ENCODE data around the gene CFAP161. TPM values are rescaled to one million over a fixed set of nuclear protein-coding genes. Genes with fewer than 3 reads are reported as not detected.

The CFAP161 gene
- total RNA-seq, 5 donors from 2014 or later (not counting 1 experiment from before 2014, with no cell fraction given) = 0.35 TPM; not detected in 4

DNA sequence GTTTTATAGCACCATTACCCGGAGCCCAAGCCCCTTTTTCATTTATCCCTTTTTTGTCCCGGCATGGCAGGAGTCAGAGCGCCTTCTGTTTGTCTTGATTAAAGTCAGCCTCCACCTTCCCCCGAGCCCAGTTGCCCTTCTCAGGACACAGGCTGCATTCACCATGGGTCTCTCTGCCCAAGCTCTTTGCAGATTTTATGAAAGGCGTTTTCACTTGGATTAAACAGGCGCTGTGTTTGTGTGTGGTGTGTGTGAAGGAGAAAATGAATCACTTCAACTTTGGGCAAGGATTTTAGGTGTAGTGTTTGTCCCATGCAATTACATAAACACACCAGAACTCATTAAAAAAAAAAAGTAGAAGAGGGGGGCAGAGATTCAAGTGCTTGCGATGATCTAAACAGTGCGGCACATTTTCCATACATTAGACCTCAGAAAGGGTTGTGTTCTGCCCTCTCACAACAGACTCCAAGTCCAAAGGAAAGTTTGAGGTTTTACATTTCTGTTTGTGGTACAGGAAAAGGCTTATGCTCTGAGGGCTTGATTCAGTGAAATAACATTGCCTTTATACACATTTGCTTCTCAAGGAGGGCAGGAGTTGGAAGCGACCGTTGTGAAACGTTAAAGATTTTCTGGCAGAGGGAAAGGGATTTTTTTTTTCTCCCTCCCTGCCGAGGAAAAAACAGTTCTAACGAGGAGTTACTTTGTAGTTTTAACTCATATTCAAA lies 48.1 kb downstream of the CFAP161 start:
- H3K9me3 ChIP-seq = no peaks in the 10 kb centered on the region
- DNase-seq = no peak
- no peaks in the 10 kb centered on the region for H3K9me3 Mint-ChIP-seq
- H3K27ac Mint-ChIP-seq = no peak overlapping the region
- peaks cover 0 to 38% (median 11%) of the 10 kb centered on the region in 3 donors for H3K4me1 Mint-ChIP-seq
- H3K4me3 ChIP-seq (ENCODE audit: control insufficient read depth in 1 of 2, extremely low read depth in 1 of 2, low read length in 1 of 2) = no peak overlapping the region
- H3K27me3 ChIP-seq (replicated peaks in 1 of 2; ENCODE audit: control insufficient read depth in 2 of 2, extremely low read depth in 1 of 2, insufficient read depth in 2 of 2, low read length in 1 of 2) = peaks cover 0 to 20% of the 10 kb centered on the region in 2 experiments
- no peaks in the 10 kb centered on the region for H3K36me3 Mint-ChIP-seq
- no peaks in the 10 kb centered on the region for H3K36me3 ChIP-seq (ENCODE audit: control insufficient read depth in 2 of 2, extremely low read depth in 1 of 2, insufficient read depth in 1 of 2, low read length in 1 of 2)
- peaks cover 34 to 38% of the 10 kb centered on the region in 2 donors for H3K27me3 Mint-ChIP-seq
- CTCF ChIA-PET = no interaction called here
- POLR2A ChIA-PET = no interaction called here
- H3K4me1 ChIP-seq (ENCODE audit: control insufficient read depth in 1 of 2, extremely low read depth in 1 of 2, insufficient read depth in 2 of 2, low read length in 2 of 2) = no peaks in the 10 kb centered on the region
- WGBS (ENCODE audit: insufficient coverage) = 87% methylated on average over 3 of the region's 13 CpGs
- H3K27ac ChIP-seq (ENCODE audit: low read length) = no peak overlapping the region
- ATAC-seq (replicated peaks in 1 of 4) = no peak
- peak overlapping the region in 1 of 3 donors; percentile 27 for H3K4me3 Mint-ChIP-seq

DNA sequence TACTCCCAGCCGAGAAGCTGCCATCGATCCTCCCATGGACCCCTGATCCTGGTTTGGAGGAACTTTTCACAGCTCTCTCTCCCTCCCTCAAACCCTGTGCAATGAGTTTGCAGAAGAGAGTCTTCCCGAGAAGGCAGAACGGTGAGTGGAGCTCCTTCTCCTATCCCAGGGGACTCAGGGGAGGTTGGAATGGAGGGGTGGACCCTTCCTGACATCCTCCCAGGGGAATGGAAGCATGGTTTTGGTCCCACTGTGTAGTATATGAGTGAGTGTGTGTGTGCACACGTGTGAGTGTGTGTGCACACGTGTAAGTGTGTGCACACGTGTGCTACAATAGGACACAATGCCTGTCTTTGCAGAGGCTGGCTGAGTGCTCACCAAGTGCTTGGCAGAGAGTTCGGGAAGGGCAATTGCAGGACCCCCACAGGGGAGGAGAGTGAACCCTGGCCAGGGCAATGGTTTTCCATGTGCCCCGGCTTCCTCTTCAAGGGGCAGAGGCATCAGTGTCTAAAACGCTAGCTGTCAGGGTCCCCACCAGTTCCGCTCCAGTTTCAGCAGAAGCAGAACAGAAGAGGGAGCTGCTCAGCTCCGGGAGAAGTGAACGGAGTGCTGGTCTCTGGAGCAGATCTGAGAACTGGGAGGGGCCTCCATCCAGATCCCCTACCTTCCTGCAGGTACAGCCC lies 48.8 kb downstream of the CFAP161 start:
- 34% methylated on average over 9 of the region's 13 CpGs for WGBS (ENCODE audit: insufficient coverage)
- H3K9me3 Mint-ChIP-seq = no peaks in the 10 kb centered on the region
- Histone ChIP-seq H3K36me3 (ENCODE audit: control insufficient read depth in 2 of 2, extremely low read depth in 1 of 2, insufficient read depth in 1 of 2, low read length in 1 of 2) (no peaks in the 10 kb centered on the region), H3K4me3 (ENCODE audit: control insufficient read depth in 1 of 2, extremely low read depth in 1 of 2, low read length in 1 of 2) (no peak overlapping the region), H3K27ac (ENCODE audit: low read length) (no peak overlapping the region), H3K27me3 (replicated peaks in 1 of 2; ENCODE audit: control insufficient read depth in 2 of 2, extremely low read depth in 1 of 2, insufficient read depth in 2 of 2, low read length in 1 of 2) (peaks cover 0 to 24% of the 10 kb centered on the region in 2 experiments), H3K4me1 (ENCODE audit: control insufficient read depth in 1 of 2, extremely low read depth in 1 of 2, insufficient read depth in 2 of 2, low read length in 2 of 2) (no peaks in the 10 kb centered on the region), H3K9me3 (no peaks in the 10 kb centered on the region)
- ChIA-PET CTCF (no interaction called here), POLR2A (no interaction called here)
- H3K27ac Mint-ChIP-seq = no peak overlapping the region
- no peaks in the 10 kb centered on the region for H3K36me3 Mint-ChIP-seq
- H3K4me3 Mint-ChIP-seq = peak overlapping the region in 1 of 3 donors; percentile 27
- H3K4me1 Mint-ChIP-seq = peaks cover 0 to 38% (median 11%) of the 10 kb centered on the region in 3 donors
- ATAC-seq (replicated peaks in 1 of 4) = no peak
- DNase-seq = no peak
- peaks cover 34 to 38% of the 10 kb centered on the region in 2 donors for H3K27me3 Mint-ChIP-seq

DNA sequence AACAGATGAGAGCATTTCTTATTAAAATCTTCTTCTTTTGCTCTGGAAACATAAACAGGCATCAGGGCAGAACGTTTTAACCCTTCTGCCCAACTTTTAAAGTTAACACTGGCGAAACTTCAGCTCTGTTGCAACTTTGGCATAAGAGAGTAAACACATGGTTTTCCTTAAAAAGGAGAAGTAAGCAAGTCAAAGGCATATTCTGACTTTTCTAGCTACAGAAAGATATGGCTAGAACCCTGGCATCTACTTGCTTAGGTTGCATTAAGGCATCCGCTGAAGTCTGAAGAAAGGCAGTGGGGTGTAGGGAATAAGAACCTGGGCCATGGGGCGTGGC lies 49.3 kb downstream of the CFAP161 start:
- Histone ChIP-seq H3K27ac (ENCODE audit: low read length) (no peak overlapping the region), H3K9me3 (no peaks in the 10 kb centered on the region), H3K4me1 (ENCODE audit: control insufficient read depth in 1 of 2, extremely low read depth in 1 of 2, insufficient read depth in 2 of 2, low read length in 2 of 2) (no peaks in the 10 kb centered on the region), H3K4me3 (ENCODE audit: control insufficient read depth in 1 of 2, extremely low read depth in 1 of 2, low read length in 1 of 2) (no peak overlapping the region), H3K36me3 (ENCODE audit: control insufficient read depth in 2 of 2, extremely low read depth in 1 of 2, insufficient read depth in 1 of 2, low read length in 1 of 2) (no peaks in the 10 kb centered on the region), H3K27me3 (replicated peaks in 1 of 2; ENCODE audit: control insufficient read depth in 2 of 2, extremely low read depth in 1 of 2, insufficient read depth in 2 of 2, low read length in 1 of 2) (peaks cover 0 to 28% of the 10 kb centered on the region in 2 experiments)
- Mint-ChIP-seq H3K36me3 (no peaks in the 10 kb centered on the region), H3K4me1 (peaks cover 0 to 38% (median 11%) of the 10 kb centered on the region in 3 donors), H3K27me3 (peaks cover 34 to 42% of the 10 kb centered on the region in 2 donors), H3K4me3 (no peak overlapping the region), H3K27ac (peak overlapping the region in 1 of 2 donors; percentile 41), H3K9me3 (no peaks in the 10 kb centered on the region)
- DNase-seq (no peak), ATAC-seq (replicated peaks in 1 of 4) (no peak)
- POLR2A ChIA-PET = no interaction called here
- WGBS (ENCODE audit: insufficient coverage) = 83% methylated on average over 2 of the region's 4 CpGs
- CTCF ChIA-PET = no interaction called here

DNA sequence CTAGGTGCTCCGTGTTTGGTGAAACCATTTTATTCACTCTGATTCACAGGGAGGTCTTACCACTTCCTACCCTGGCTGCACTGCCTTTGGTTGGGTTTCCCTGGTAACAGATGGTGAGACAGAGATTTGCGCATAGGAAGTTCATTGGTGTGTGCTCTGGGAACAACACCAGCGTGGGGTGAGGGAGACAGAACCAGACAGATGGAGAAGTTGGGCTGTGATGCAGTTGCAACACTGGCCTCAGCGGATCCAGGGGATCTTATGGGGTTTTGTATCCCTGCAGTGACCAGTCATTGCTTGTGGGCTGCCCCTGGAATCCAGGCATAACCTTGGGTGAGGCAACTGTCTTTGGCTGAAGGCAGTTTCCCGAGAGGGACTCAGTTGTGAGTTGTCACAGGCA lies 50.1 kb downstream of the CFAP161 start:
- Histone ChIP-seq H3K4me3 (ENCODE audit: control insufficient read depth in 1 of 2, extremely low read depth in 1 of 2, low read length in 1 of 2) (no peak overlapping the region), H3K36me3 (ENCODE audit: control insufficient read depth in 2 of 2, extremely low read depth in 1 of 2, insufficient read depth in 1 of 2, low read length in 1 of 2) (no peaks in the 10 kb centered on the region), H3K4me1 (ENCODE audit: control insufficient read depth in 1 of 2, extremely low read depth in 1 of 2, insufficient read depth in 2 of 2, low read length in 2 of 2) (no peaks in the 10 kb centered on the region), H3K9me3 (no peaks in the 10 kb centered on the region), H3K27me3 (replicated peaks in 1 of 2; ENCODE audit: control insufficient read depth in 2 of 2, extremely low read depth in 1 of 2, insufficient read depth in 2 of 2, low read length in 1 of 2) (peaks cover 0 to 28% of the 10 kb centered on the region in 2 experiments), H3K27ac (ENCODE audit: low read length) (no peak overlapping the region)
- H3K36me3 Mint-ChIP-seq = no peaks in the 10 kb centered on the region
- no peak overlapping the region for H3K4me3 Mint-ChIP-seq
- H3K4me1 Mint-ChIP-seq = peaks cover 0 to 38% (median 11%) of the 10 kb centered on the region in 3 donors
- peaks cover 34 to 46% of the 10 kb centered on the region in 2 donors for H3K27me3 Mint-ChIP-seq
- DNase-seq (peak in 1 of 35 experiments; percentile 4), ATAC-seq (replicated peaks in 1 of 4) (peak in 3 of 4 experiments; percentile 27 to 84 (median 68))
- H3K27ac Mint-ChIP-seq = no peak overlapping the region
- ChIA-PET CTCF (no interaction called here), POLR2A (no interaction called here)
- 32% methylated on average over 4 of the region's 5 CpGs for WGBS (ENCODE audit: insufficient coverage)
- H3K9me3 Mint-ChIP-seq = no peaks in the 10 kb centered on the region

DNA sequence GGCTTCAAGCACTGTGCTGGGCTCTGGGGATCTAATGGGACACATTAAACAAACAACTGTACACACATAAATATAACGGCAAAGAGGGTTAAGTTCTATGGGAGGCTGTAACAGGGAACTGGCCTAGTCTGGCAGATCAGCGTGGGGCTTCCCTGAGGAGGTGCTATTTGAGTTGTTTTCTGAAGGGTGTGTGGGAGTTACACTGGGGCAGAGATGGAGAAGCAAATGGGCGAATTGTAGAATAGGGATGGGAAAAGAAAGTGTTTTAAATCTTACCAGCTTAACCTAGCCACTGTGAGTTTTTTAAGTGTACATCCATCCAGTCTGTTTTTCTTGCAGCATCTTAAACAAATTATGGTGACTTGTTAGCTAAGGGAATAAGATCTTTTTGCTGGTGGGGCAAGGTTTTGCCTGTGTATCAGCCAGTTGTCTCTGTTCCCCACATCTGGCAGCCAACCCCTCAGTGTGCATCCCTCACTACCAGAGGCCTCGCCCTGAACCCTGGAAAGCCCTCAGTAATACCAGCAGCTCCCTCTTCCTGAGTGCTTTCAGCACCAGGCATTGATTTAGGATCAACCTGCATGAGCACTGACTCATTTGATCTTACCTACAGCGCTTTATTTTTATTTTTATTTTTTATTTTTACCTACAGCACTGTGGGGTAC lies 51.7 kb downstream of the CFAP161 start:
- Mint-ChIP-seq H3K27ac (no peak overlapping the region), H3K4me1 (peaks cover 0 to 38% (median 11%) of the 10 kb centered on the region in 3 donors), H3K27me3 (peaks cover 34 to 46% of the 10 kb centered on the region in 2 donors), H3K4me3 (no peak overlapping the region), H3K9me3 (no peaks in the 10 kb centered on the region), H3K36me3 (no peaks in the 10 kb centered on the region)
- no peaks in the 10 kb centered on the region for H3K9me3 ChIP-seq
- no peak for ATAC-seq (replicated peaks in 1 of 4)
- DNase-seq = no peak
- no peak overlapping the region for H3K4me3 ChIP-seq (ENCODE audit: control insufficient read depth in 1 of 2, extremely low read depth in 1 of 2, low read length in 1 of 2)
- WGBS (ENCODE audit: insufficient coverage) = 78% methylated on average over 2 of the region's 5 CpGs
- H3K27me3 ChIP-seq (replicated peaks in 1 of 2; ENCODE audit: control insufficient read depth in 2 of 2, extremely low read depth in 1 of 2, insufficient read depth in 2 of 2, low read length in 1 of 2) = peaks cover 0 to 31% of the 10 kb centered on the region in 2 experiments
- no peak overlapping the region for H3K27ac ChIP-seq (ENCODE audit: low read length)
- ChIA-PET POLR2A (no interaction called here), CTCF (no interaction called here)
- no peaks in the 10 kb centered on the region for H3K4me1 ChIP-seq (ENCODE audit: control insufficient read depth in 1 of 2, extremely low read depth in 1 of 2, insufficient read depth in 2 of 2, low read length in 2 of 2)
- no peaks in the 10 kb centered on the region for H3K36me3 ChIP-seq (ENCODE audit: control insufficient read depth in 2 of 2, extremely low read depth in 1 of 2, insufficient read depth in 1 of 2, low read length in 1 of 2)

DNA sequence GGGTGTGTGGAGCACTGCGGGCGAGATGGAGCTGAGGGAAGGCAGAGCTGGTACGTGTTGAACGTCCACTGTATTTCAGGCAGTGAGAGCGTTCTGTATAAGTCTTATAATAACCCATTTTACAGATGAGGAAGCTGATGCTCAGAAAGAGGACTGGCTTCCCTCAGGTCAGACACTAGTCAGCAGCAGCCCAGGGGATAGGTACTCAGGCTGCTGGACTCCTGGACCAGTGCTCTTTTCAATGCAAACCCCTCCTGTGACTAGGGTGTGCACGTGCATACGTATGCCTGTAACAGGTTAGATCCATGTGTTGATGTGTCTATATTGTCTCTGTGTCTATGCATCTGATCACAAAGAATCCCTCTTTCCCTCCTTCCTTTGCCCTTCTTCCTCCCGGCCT lies 54.3 kb downstream of the CFAP161 start:
- 100% methylated on average over 1 of the region's 8 CpGs for WGBS (ENCODE audit: insufficient coverage)
- ChIA-PET POLR2A (no interaction called here), CTCF (no interaction called here)
- no peak overlapping the region for H3K27ac Mint-ChIP-seq
- no peaks in the 10 kb centered on the region for H3K36me3 Mint-ChIP-seq
- H3K9me3 Mint-ChIP-seq = no peaks in the 10 kb centered on the region
- peaks cover 0 to 22% (median 6%) of the 10 kb centered on the region in 3 donors for H3K4me1 Mint-ChIP-seq
- H3K4me3 Mint-ChIP-seq = no peak overlapping the region
- peaks cover 16 to 36% of the 10 kb centered on the region in 2 donors for H3K27me3 Mint-ChIP-seq
- Histone ChIP-seq H3K9me3 (no peaks in the 10 kb centered on the region), H3K36me3 (ENCODE audit: control insufficient read depth in 2 of 2, extremely low read depth in 1 of 2, insufficient read depth in 1 of 2, low read length in 1 of 2) (no peaks in the 10 kb centered on the region), H3K27me3 (replicated peaks in 1 of 2; ENCODE audit: control insufficient read depth in 2 of 2, extremely low read depth in 1 of 2, insufficient read depth in 2 of 2, low read length in 1 of 2) (peaks cover 0 to 21% of the 10 kb centered on the region in 2 experiments), H3K4me1 (ENCODE audit: control insufficient read depth in 1 of 2, extremely low read depth in 1 of 2, insufficient read depth in 2 of 2, low read length in 2 of 2) (no peaks in the 10 kb centered on the region), H3K27ac (ENCODE audit: low read length) (no peak overlapping the region), H3K4me3 (ENCODE audit: control insufficient read depth in 1 of 2, extremely low read depth in 1 of 2, low read length in 1 of 2) (no peak overlapping the region)
- DNase-seq (no peak), ATAC-seq (replicated peaks in 1 of 4) (no peak)

Measured in T-cell (primary cell).